ENCODE measurements around the gene PLPP3.

GRCh38 chr1:56496821-56497772 is 82.3 kb downstream of the PLPP3 start:
- no peak for TF ChIP-seq CTCF (IDR thresholded peaks at IDR 0.05)
- TF ChIP-seq POLR2A (IDR thresholded peaks at IDR 0.05), result no peak

Measured in esophagus squamous epithelium (tissue), 4 donors.